Dendritic cell treated with granulocyte-macrophage colony-stimulating factor and Interleukin-4, amounts not matched to agents 40 ng/mL and 50 ng/mL, for 4 days (primary cell): ENCODE results near the gene MRPS18B.

ENCODE experiments used
- H3K27ac Mint-ChIP-seq: one replicate; pipeline ENCODE4 v1.8.0; 2022; ENCODE audit warnings: mild to moderate bottlenecking, mixed read lengths
- H3K27me3 Mint-ChIP-seq: one replicate; pipeline ENCODE4 v1.8.0; 2022; ENCODE audit warnings: mild to moderate bottlenecking, mixed read lengths
- H3K36me3 Mint-ChIP-seq: one replicate; pipeline ENCODE4 v1.8.0; 2022; ENCODE audit warnings: low read depth, mixed read lengths
- H3K4me1 Mint-ChIP-seq: one replicate; pipeline ENCODE4 v1.8.0; 2022; ENCODE audit warnings: low read depth, mixed read lengths
- H3K4me3 Mint-ChIP-seq: one replicate; pipeline ENCODE4 v1.8.0; 2022; ENCODE audit warnings: mild to moderate bottlenecking, moderate library complexity, mixed read lengths
- H3K9me3 Mint-ChIP-seq: one replicate; pipeline ENCODE4 v1.8.0; 2022; ENCODE audit warnings: mixed read lengths
- intact Hi-C: fragments of 100-400 bp; cut with micrococcal nuclease; formaldehyde crosslinking; loops from one replicate; pipeline ENCODE4 v1.15.0; 2022

Gene MRPS18B

DNA sequence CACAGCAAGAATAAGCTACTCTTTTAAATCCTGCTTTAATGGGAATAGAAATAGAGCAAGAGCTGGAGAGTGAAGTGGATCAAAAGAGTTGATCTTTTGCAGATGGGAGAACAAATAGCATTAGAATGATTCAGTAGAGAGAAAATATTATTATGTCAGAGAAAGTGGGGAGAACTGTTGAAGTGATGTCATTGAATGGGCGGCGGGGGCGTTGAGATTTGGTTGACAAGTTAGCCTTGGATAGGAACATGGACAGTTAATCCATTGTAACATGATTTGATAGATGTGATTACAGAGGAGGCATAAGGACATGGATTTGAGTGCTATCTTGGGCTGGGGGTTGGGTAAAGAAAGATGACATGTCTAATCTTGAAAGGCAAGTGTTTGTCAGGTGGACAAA, 18.2 kb downstream of the MRPS18B start:
- H3K27me3 Mint-ChIP-seq = no peaks in the 10 kb centered on the region
- intact Hi-C loops = no loop called here
- H3K4me3 Mint-ChIP-seq = no peak overlapping the region
- peaks cover 6% of the 10 kb centered on the region for H3K4me1 Mint-ChIP-seq
- H3K27ac Mint-ChIP-seq = no peak overlapping the region
- H3K36me3 Mint-ChIP-seq = peaks cover 41% of the 10 kb centered on the region
- H3K9me3 Mint-ChIP-seq = no peaks in the 10 kb centered on the region

- Mint-ChIP-seq H3K4me3 (no peak overlapping the region), H3K27me3 (no peaks in the 10 kb centered on the region), H3K4me1 (peaks cover 26% of the 10 kb centered on the region), H3K36me3 (peaks cover 44% of the 10 kb centered on the region), H3K27ac (no peak overlapping the region), H3K9me3 (no peaks in the 10 kb centered on the region)
- intact Hi-C loops = no loop called here
Observed at GRCh38 chr6:30640481-30640880, 22.8 kb downstream of the MRPS18B start.

- no peaks in the 10 kb centered on the region for H3K27me3 Mint-ChIP-seq
- H3K4me3 Mint-ChIP-seq = no peak overlapping the region
- peaks cover 32% of the 10 kb centered on the region for H3K4me1 Mint-ChIP-seq
- peaks cover 50% of the 10 kb centered on the region for H3K36me3 Mint-ChIP-seq
- H3K27ac Mint-ChIP-seq = no peak overlapping the region
- intact Hi-C loops = no loop called here
- no peaks in the 10 kb centered on the region for H3K9me3 Mint-ChIP-seq
Observed at GRCh38 chr6:30641048-30641447, 23.4 kb downstream of the MRPS18B start.

- Mint-ChIP-seq H3K4me3 (no peak overlapping the region), H3K9me3 (no peaks in the 10 kb centered on the region), H3K36me3 (peaks cover 54% of the 10 kb centered on the region), H3K27me3 (no peaks in the 10 kb centered on the region), H3K27ac (no peak overlapping the region), H3K4me1 (peaks cover 39% of the 10 kb centered on the region)
- intact Hi-C loops = no loop called here
Observed at GRCh38 chr6:30643656-30644055, 26.0 kb downstream of the MRPS18B start.

DNA sequence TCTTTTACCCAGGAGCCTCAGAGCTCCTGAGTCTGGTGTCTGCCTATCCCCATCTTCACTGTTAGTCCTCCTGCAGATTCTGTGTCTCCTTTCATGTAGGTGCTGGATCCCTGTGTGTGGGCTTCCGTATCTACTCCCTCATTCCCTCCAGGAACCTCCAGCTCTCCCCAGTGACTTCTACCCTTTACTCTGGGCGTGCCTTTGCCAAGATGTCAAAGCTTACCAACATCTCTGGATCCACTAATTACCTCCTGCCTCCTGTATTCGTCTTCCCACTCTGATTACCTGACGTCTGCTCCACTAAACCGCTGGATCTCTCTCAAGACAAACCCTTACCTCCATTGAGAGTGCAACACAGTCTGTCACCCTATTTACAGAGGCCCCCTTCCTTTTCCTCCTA, 27.1 kb downstream of the MRPS18B start:
- no peak overlapping the region for H3K4me3 Mint-ChIP-seq
- peak overlapping the region; percentile 62 for H3K27ac Mint-ChIP-seq
- H3K9me3 Mint-ChIP-seq = no peaks in the 10 kb centered on the region
- H3K4me1 Mint-ChIP-seq = peaks cover 50% of the 10 kb centered on the region
- no peaks in the 10 kb centered on the region for H3K27me3 Mint-ChIP-seq
- intact Hi-C loops = no loop called here
- H3K36me3 Mint-ChIP-seq = peaks cover 56% of the 10 kb centered on the region

- Mint-ChIP-seq H3K27me3 (no peaks in the 10 kb centered on the region), H3K36me3 (peaks cover 57% of the 10 kb centered on the region), H3K4me1 (peaks cover 57% of the 10 kb centered on the region), H3K27ac (peak overlapping the region; percentile 62), H3K4me3 (no peak overlapping the region), H3K9me3 (no peaks in the 10 kb centered on the region)
- intact Hi-C loops = no loop called here
Observed at GRCh38 chr6:30645989-30646388, 28.3 kb downstream of the MRPS18B start.

GRCh38 chr6:30646450-30647241, 29.0 kb downstream of the MRPS18B start, which contains the start of gene C6orf136:
Gene C6orf136, plus strand, starts transcription at chr6:30647133. Its CDS starts 99 bp downstream, at chr6:30647232.
- Mint-ChIP-seq H3K36me3 (peaks cover 58% of the 10 kb centered on the region), H3K27ac (peak within 1 kb of the TSS; percentile 62)

DNA sequence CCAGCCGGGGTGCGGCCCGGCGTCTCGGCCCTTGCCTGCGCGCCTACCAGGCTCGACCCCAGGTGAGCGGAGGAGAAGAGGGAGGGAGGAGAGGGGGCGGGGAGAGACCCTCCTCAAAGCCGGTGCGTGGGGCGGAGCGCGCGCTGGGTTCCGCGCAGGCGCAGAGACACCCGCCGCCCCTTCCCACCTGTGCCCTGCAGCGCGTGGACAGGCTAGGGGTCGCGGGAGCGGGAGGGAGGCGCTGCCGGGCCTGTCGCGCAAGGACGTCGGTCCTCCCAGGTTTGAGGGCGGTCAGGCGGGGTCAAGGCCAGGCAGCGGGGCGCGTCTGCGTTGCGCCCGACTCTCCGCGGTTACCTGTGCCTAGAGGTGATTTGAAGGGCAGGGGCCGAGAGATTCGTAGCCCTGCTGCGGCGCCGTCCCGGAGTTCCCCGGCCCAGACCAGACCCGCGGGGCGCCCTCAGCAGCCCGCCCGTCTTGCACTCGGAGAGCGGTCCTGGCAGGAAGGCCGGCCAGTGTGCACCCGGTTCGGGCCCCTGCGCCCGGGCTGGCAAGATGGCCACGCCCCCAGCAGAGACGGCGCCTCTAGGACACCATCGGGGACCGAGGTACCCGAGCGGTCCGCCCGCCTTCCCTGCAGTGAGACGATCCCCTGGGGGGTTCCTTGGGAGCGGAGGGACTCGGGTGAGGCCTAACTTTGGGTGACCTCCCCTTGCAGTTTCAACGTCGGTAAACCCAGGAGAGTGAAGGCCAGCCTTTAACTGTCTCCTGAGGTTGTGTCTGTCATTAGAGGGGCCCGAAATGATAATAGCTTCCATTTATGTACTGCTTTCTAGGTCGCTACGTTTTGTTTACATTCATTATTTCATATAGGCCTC, 29.8 kb downstream of the MRPS18B start:
- peak overlapping the region; percentile 82 for H3K4me3 Mint-ChIP-seq
- peaks cover 57% of the 10 kb centered on the region for H3K4me1 Mint-ChIP-seq
- intact Hi-C loops = no loop called here
- H3K36me3 Mint-ChIP-seq = peaks cover 61% of the 10 kb centered on the region
- peak overlapping the region; percentile 62 for H3K27ac Mint-ChIP-seq
- H3K9me3 Mint-ChIP-seq = no peaks in the 10 kb centered on the region
- no peaks in the 10 kb centered on the region for H3K27me3 Mint-ChIP-seq

More at GRCh38 chr6:30646450-30647241, 29.0 kb downstream of the MRPS18B start, which contains the start of gene C6orf136:
- Mint-ChIP-seq H3K27me3 (no peaks in the 10 kb centered on the region), H3K9me3 (no peaks in the 10 kb centered on the region), H3K4me3 (peak within 1 kb of the TSS; percentile 82), H3K4me1 (peaks cover 57% of the 10 kb centered on the region)
- intact Hi-C loops = no loop called here

DNA sequence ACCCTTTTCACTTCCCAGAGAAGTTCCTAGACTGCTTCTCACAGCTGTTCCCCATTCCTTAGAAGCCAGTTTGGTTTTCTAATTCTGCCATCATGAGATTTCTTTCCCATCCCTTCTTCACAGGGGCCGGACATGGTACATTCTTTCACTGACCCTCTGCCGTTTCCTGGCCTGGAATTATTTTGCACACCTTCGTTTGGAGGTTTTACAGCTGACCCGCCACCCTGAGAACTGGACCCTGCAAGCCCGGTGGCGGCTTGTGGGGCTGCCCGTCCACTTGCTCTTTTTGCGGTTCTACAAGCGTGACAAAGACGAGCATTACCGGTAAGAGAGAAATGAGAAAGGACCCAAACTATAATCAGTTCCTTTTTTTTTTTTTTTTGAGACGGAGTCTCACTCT, 33.5 kb downstream of the MRPS18B start:
- Mint-ChIP-seq H3K9me3 (no peaks in the 10 kb centered on the region), H3K4me1 (peaks cover 24% of the 10 kb centered on the region), H3K27me3 (no peaks in the 10 kb centered on the region), H3K4me3 (no peak overlapping the region), H3K27ac (no peak overlapping the region), H3K36me3 (peaks cover 67% of the 10 kb centered on the region)
- intact Hi-C loops = no loop called here

DNA sequence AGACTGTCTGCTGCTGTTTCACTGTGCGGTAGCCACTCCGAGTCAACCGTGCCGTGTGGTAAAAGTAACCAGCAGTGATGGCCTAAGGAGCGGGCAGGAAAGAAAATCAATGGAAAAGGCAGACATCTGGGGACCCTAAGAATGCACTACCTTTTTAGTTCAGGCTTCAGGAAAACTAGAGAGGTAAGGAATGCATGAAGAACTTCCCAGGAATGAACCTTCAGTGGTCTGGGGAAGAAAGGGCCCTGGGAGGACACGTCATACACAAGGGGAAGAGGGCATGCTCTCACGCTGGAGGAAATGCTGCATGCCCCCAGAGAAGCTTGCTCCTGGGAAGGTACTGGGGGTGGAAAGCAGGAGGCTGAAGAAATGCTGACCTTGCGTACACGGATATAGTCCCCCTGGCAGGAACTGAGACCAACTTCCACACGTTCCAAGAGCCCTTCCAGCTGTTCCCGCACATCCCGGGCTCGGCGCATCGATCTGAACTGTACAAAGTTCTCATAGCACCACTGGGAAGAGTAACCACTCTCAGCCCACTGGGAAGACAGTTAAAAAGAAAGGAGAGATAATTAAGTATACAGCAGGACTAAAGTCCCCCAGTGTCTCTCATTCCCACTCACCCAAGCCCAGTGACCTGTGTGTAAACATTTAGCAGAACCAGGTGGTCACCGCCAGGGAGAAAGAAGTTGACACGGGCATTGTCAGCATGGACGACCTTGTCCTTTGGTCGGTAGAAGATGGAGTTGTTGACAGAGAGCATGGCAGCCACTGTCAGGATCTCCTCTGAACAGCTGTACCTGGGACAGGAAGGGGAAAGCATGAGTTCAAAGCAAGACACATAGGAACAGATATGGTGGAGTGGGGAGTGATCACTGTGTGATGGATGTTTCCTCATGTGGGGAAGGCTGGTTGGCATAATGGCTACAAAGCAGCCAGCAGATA, 37.4 kb downstream of the MRPS18B start:
- Mint-ChIP-seq H3K4me1 (peaks cover 22% of the 10 kb centered on the region), H3K9me3 (no peaks in the 10 kb centered on the region), H3K27ac (peak overlapping the region; percentile 23), H3K27me3 (no peaks in the 10 kb centered on the region), H3K36me3 (peaks cover 98% of the 10 kb centered on the region), H3K4me3 (no peak overlapping the region)
- intact Hi-C loops = no loop called here

DNA sequence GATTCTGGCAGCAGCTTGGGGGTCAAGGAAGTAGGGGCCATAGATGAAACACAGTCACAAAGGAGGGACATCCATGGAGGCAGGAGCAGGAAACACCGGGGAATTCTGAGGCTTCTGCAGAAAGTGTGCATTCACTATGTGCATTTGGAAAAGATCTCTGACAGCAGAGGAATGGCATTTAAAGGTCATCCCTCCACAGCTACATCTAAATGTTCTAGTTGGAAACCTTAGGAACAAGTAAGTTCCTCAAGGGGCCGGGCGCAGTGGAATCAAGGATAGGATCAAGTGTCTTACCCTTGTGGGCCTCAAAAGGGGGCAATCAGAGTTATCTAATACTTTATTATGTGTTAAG, 38.1 kb downstream of the MRPS18B start:
- H3K27me3 Mint-ChIP-seq = no peaks in the 10 kb centered on the region
- H3K9me3 Mint-ChIP-seq = no peaks in the 10 kb centered on the region
- H3K36me3 Mint-ChIP-seq = peaks cover 100% of the 10 kb centered on the region
- H3K27ac Mint-ChIP-seq = peak overlapping the region; percentile 23
- no peak overlapping the region for H3K4me3 Mint-ChIP-seq
- peaks cover 18% of the 10 kb centered on the region for H3K4me1 Mint-ChIP-seq
- intact Hi-C loops = no loop called here

DNA sequence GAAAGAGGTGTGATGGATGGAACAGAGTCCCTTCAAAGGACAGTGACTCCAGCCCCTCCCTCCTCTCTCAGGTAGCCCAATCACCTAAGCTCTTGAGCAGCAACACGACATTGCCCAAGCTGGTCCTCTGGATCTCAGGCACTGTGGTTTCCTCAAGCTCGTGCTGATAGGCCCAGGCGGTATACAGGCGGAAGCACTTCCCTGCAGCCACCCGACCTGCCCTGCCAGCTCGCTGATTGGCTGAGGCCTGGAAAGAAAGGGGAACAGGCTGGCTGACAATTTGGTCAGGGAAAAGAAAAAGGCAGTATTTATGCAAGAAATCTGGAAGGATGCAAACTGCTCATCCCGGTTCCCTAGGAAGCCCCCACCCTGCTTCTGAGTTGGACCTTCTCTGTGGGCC, 38.9 kb downstream of the MRPS18B start:
- no peak overlapping the region for H3K4me3 Mint-ChIP-seq
- H3K9me3 Mint-ChIP-seq = no peaks in the 10 kb centered on the region
- H3K4me1 Mint-ChIP-seq = peaks cover 18% of the 10 kb centered on the region
- no peaks in the 10 kb centered on the region for H3K27me3 Mint-ChIP-seq
- H3K36me3 Mint-ChIP-seq = peaks cover 100% of the 10 kb centered on the region
- intact Hi-C loops = no loop called here
- H3K27ac Mint-ChIP-seq = peak overlapping the region; percentile 82

GRCh38 chr6:30657454-30657853, 39.8 kb downstream of the MRPS18B start:
- Mint-ChIP-seq H3K9me3 (no peaks in the 10 kb centered on the region), H3K4me3 (no peak overlapping the region), H3K36me3 (peaks cover 100% of the 10 kb centered on the region), H3K27me3 (no peaks in the 10 kb centered on the region), H3K4me1 (peaks cover 18% of the 10 kb centered on the region), H3K27ac (peak overlapping the region; percentile 82)
- intact Hi-C loops = no loop called here
